ENCODE data around the gene SMC5. TPM values are rescaled to one million over a fixed set of nuclear protein-coding genes. Genes with fewer than 3 reads are reported as not detected.

SMC5 gene
- total and polyA plus RNA-seq, 4 donors: 9.8 to 90.5 (median 19.1) TPM

- ATAC-seq (ENCODE audit: insufficient read depth, low FRiP score): no peak
- Histone ChIP-seq H3K27me3 (ENCODE audit: control insufficient read depth in 3 of 3, insufficient read depth in 3 of 3, low read length in 2 of 3) (no peaks in the 10 kb centered on the region), H3K9me3 (ENCODE audit: control insufficient read depth in 4 of 4, insufficient read depth in 3 of 4, low read length in 3 of 4) (no peaks in the 10 kb centered on the region), H3K4me1 (ENCODE audit: control insufficient read depth in 5 of 5, insufficient read depth in 5 of 5, low read length in 5 of 5) (peaks cover 5 to 53% (median 24%) of the 10 kb centered on the region in 5 donors), H3K4me3 (no peak overlapping the region), H3K36me3 (ENCODE audit: control insufficient read depth in 4 of 4, insufficient read depth in 4 of 4, low read length in 4 of 4) (peaks cover 0 to 14% (median 6%) of the 10 kb centered on the region in 4 donors), H3K9ac (ENCODE audit: insufficient read depth in 1 of 2, low read length in 2 of 2) (peak overlapping the region; percentile 90 to 95), H3K27ac (ENCODE audit: low read depth in 1 of 2, low read length in 1 of 2) (peak overlapping the region in 1 of 2 donors; percentile 99)
- no peak for TF ChIP-seq CTCF (IDR thresholded peaks at IDR 0.05; ENCODE audit: control extremely low read depth, extremely low read depth)
- WGBS, 2 donors: 65 to 83% methylated on average over 3 of the region's 3 CpGs
- DNase-seq: peak in 2 of 3 donors; percentile 22 to 38
Measured at GRCh38 chr9:70257502-70257901, 1.3 kb upstream of the SMC5 start.

- Histone ChIP-seq H3K27me3 (ENCODE audit: control insufficient read depth in 3 of 3, insufficient read depth in 3 of 3, low read length in 2 of 3) (no peaks in the 10 kb centered on the region), H3K9me3 (ENCODE audit: control insufficient read depth in 4 of 4, insufficient read depth in 3 of 4, low read length in 3 of 4) (no peaks in the 10 kb centered on the region), H3K4me1 (ENCODE audit: control insufficient read depth in 5 of 5, insufficient read depth in 5 of 5, low read length in 5 of 5) (peaks cover 5 to 59% (median 30%) of the 10 kb centered on the region in 5 donors), H3K27ac (ENCODE audit: low read depth in 1 of 2, low read length in 1 of 2) (peak overlapping the region; percentile 89 to 99), H3K4me3 (peak overlapping the region; percentile 79), H3K9ac (ENCODE audit: insufficient read depth in 1 of 2, low read length in 2 of 2) (peak overlapping the region; percentile 90 to 95), H3K36me3 (ENCODE audit: control insufficient read depth in 4 of 4, insufficient read depth in 4 of 4, low read length in 4 of 4) (peaks cover 0 to 17% (median 7%) of the 10 kb centered on the region in 4 donors)
- 6 to 9% methylated on average over 27 of the region's 27 CpGs for WGBS, 2 donors
- TF ChIP-seq CTCF (IDR thresholded peaks at IDR 0.05; ENCODE audit: control extremely low read depth, extremely low read depth): no peak
- DNase-seq (peak; percentile 57 to 85 (median 73)), ATAC-seq (ENCODE audit: insufficient read depth, low FRiP score) (peak; percentile 54)
Measured at GRCh38 chr9:70257991-70258691, 637 bp upstream of the SMC5 start.

- no peak for TF ChIP-seq CTCF (IDR thresholded peaks at IDR 0.05; ENCODE audit: control extremely low read depth, extremely low read depth)
- peak overlapping the region; percentile 89 to 99 for H3K27ac ChIP-seq (ENCODE audit: low read depth in 1 of 2, low read length in 1 of 2)
- H3K27me3 ChIP-seq (ENCODE audit: control insufficient read depth in 3 of 3, insufficient read depth in 3 of 3, low read length in 2 of 3): no peaks in the 10 kb centered on the region
- H3K4me3 ChIP-seq: peak overlapping the region; percentile 79
- H3K4me1 ChIP-seq (ENCODE audit: control insufficient read depth in 5 of 5, insufficient read depth in 5 of 5, low read length in 5 of 5): peaks cover 5 to 64% (median 32%) of the 10 kb centered on the region in 5 donors
- 1 to 2% methylated on average over 10 of the region's 10 CpGs for WGBS, 2 donors
- H3K9me3 ChIP-seq (ENCODE audit: control insufficient read depth in 4 of 4, insufficient read depth in 3 of 4, low read length in 3 of 4): no peaks in the 10 kb centered on the region
- peaks cover 0 to 19% (median 10%) of the 10 kb centered on the region in 4 donors for H3K36me3 ChIP-seq (ENCODE audit: control insufficient read depth in 4 of 4, insufficient read depth in 4 of 4, low read length in 4 of 4)
- no peak for DNase-seq
- peak overlapping the region; percentile 93 to 98 for H3K9ac ChIP-seq (ENCODE audit: insufficient read depth in 1 of 2, low read length in 2 of 2)
- no peak for ATAC-seq (ENCODE audit: insufficient read depth, low FRiP score)
Measured at GRCh38 chr9:70259512-70259802, 679 bp downstream of the SMC5 start.
